ENCODE data around the gene MRPS6. TPM values are rescaled to one million over a fixed set of nuclear protein-coding genes. Genes with fewer than 3 reads are reported as not detected.

MRPS6 gene
- total RNA-seq, 2 donors from 2014 or later: 27.9 to 30.9 TPM

DNA sequence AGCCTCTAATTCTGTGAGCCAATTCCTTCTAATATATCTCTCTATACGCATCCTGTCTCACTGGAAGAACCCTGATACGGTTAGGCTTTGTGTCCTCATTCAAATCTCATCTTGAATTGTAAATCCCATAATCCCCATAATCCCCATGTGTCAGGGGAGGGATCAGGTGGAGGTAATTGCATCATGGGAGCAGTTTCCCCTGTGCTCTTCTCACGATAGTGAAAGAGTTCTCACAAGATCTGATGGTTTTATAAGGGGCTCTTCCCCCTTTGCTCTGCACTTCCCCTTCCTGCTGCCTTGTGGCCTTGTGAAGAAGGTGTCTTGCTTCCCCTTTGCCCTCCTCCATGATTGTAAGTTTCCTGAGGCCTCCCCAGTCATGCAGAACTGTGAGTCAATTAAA, 116.1 kb downstream of the MRPS6 start:
- TF ChIP-seq, protein P1, sequence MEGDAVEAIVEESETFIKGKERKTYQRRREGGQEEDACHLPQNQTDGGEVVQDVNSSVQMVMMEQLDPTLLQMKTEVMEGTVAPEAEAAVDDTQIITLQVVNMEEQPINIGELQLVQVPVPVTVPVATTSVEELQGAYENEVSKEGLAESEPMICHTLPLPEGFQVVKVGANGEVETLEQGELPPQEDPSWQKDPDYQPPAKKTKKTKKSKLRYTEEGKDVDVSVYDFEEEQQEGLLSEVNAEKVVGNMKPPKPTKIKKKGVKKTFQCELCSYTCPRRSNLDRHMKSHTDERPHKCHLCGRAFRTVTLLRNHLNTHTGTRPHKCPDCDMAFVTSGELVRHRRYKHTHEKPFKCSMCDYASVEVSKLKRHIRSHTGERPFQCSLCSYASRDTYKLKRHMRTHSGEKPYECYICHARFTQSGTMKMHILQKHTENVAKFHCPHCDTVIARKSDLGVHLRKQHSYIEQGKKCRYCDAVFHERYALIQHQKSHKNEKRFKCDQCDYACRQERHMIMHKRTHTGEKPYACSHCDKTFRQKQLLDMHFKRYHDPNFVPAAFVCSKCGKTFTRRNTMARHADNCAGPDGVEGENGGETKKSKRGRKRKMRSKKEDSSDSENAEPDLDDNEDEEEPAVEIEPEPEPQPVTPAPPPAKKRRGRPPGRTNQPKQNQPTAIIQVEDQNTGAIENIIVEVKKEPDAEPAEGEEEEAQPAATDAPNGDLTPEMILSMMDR (IDR thresholded peaks at IDR 0.05): no peak
- no peak overlapping the region for H3K4me3 ChIP-seq
- H3K27ac ChIP-seq: no peak overlapping the region
- DNase-seq (ENCODE audit: low spot score) (no peak), ATAC-seq (ENCODE audit: insufficient number of reproducible peaks, low FRiP score, low read depth) (no peak)
- peaks cover 7 to 32% of the 10 kb centered on the region in 2 donors for H3K4me1 ChIP-seq (ENCODE audit: control insufficient read depth in 1 of 2, low read depth in 2 of 2)
- no peaks in the 10 kb centered on the region for H3K27me3 ChIP-seq (replicated peaks; ENCODE audit: insufficient read depth)
- H3K9me3 ChIP-seq: no peaks in the 10 kb centered on the region
- no peaks in the 10 kb centered on the region for H3K36me3 ChIP-seq

DNA sequence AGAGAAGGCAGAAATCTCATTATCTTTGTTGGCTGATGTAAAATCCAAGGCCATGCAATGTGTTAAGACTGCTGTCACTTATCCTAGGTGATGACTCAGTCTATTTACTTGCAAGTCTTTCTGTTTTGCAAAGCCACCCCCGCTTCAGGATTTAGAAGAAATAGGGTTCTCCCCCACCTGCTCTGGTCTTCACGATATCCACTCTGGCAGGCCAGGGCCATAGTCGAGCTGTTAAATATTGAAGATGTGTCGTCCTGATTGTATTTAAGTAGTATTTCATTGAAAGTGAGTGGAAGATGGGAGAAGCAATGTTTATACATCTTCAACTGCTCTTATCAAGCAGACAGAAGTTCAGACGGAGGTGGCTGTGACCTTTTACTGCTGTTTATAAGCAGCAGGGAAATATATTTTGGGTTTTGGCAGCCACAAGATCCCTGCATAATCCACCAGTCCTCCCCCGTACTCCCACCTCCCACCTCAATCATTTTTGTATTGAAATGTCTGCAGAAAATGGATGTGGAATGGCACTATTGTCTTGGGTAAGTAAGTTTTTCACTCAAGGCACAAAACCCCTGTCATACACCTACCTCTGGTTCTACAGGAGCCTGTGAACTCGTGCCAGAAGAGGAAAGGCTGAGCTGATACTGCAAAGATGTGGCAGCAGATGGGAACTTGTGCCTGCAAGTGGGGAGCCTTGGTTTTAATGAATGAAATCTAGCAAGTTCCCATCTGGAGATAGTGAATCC, 117.4 kb downstream of the MRPS6 start:
- no peaks in the 10 kb centered on the region for H3K36me3 ChIP-seq
- no peak overlapping the region for H3K4me3 ChIP-seq
- H3K9me3 ChIP-seq: no peaks in the 10 kb centered on the region
- peaks cover 1 to 19% of the 10 kb centered on the region in 2 donors for H3K4me1 ChIP-seq (ENCODE audit: control insufficient read depth in 1 of 2, low read depth in 2 of 2)
- TF ChIP-seq, protein P1 (IDR thresholded peaks at IDR 0.05): no peak
- no peaks in the 10 kb centered on the region for H3K27me3 ChIP-seq (replicated peaks; ENCODE audit: insufficient read depth)
- ATAC-seq (ENCODE audit: insufficient number of reproducible peaks, low FRiP score, low read depth) (no peak), DNase-seq (ENCODE audit: low spot score) (no peak)
- no peak overlapping the region for H3K27ac ChIP-seq

DNA sequence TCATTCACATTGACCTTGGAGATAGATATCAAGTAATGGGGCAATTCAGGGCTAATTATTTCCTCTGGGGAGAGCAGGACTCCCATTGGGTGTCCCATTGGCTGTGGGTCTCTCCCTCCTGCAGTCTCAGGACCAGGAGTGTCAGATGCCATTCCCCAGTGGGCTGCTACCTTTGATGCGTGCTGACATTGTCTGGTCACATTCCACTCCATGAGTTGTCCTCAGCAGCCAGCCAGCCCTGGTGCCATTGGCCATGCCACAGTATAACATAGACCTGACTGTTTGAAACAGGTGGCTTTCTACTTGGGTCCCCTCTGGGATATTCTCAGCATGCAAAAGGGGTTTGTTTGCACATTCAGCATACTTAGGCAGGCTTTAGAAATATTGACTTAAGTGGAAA, 118.5 kb downstream of the MRPS6 start:
- ATAC-seq (ENCODE audit: insufficient number of reproducible peaks, low FRiP score, low read depth): no peak
- Histone ChIP-seq H3K27ac (no peak overlapping the region), H3K27me3 (replicated peaks; ENCODE audit: insufficient read depth) (no peaks in the 10 kb centered on the region), H3K36me3 (no peaks in the 10 kb centered on the region), H3K4me1 (ENCODE audit: control insufficient read depth in 1 of 2, low read depth in 2 of 2) (peaks cover 0 to 9% of the 10 kb centered on the region in 2 donors), H3K4me3 (no peak overlapping the region), H3K9me3 (no peaks in the 10 kb centered on the region)
- DNase-seq (ENCODE audit: low spot score): no peak
- TF ChIP-seq, protein P1 (IDR thresholded peaks at IDR 0.05): no peak

Other genes starting within 250 kb of the MRPS6 start
- gene ATP5PO, start 157.8 kb upstream of the MRPS6 start, total RNA-seq: 100 to 1,000 TPM in 1 of 2 donors, 10 to 100 TPM in 1; 97.0 to 130 TPM
- 10 to 100 TPM; 35.2 to 37.2 TPM for gene SLC5A3, start within 50 bp of the MRPS6 start, total RNA-seq

All from thoracic aorta (tissue), 2 donors.